ENCODE results near the gene RASD1.

The RASD1 gene

DNA sequence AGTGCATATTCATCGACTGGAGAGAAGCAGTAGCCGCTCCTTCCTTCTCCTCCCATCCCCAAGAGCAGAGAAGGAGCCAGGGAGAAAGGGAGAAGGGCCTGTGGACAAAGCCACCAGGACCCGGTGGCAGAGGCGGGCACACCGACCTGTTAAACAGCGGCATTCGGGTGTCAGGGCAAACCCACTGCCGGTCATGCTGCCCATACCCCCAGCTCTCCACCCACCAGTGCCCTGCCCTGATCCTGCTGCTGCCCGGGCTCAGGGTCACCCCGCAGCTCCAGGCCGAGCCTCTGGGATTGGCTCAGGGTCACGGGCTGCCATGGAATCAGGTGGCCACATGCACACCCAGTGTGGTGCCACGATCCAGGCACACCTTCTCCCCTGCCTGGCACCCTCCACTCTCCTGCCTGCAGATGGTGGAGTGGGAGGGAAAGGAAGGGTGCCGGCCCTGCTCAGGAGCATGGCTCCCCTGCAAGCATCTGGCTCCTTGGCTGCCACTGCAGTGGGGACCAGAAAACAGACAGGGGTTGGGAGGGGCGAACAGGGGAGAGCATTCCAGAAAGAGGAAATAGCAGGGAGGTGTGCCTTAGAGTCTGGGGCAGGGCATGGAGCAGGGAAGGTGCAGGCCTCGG is 18.3 kb upstream of the RASD1 start:
- no peaks in the 10 kb centered on the region for H3K9me3 ChIP-seq (ENCODE audit: control insufficient read depth, insufficient read depth, low read length)
- no peaks in the 10 kb centered on the region for H3K79me2 ChIP-seq (ENCODE audit: control insufficient read depth, low read length)
- H3K36me3 ChIP-seq (ENCODE audit: control insufficient read depth, low read length) = no peaks in the 10 kb centered on the region
- no peak overlapping the region for H3K27ac ChIP-seq (ENCODE audit: low read depth, low read length)
- no peaks in the 10 kb centered on the region for H4K20me1 ChIP-seq (ENCODE audit: control insufficient read depth, insufficient read depth, low read depth, low read length)
- H3K9me2 ChIP-seq (replicated peaks; ENCODE audit: control insufficient read depth, low read length) = no peaks in the 10 kb centered on the region
- no peak overlapping the region for H3K4me3 ChIP-seq (ENCODE audit: low read length)
- TF ChIP-seq, protein P1, sequence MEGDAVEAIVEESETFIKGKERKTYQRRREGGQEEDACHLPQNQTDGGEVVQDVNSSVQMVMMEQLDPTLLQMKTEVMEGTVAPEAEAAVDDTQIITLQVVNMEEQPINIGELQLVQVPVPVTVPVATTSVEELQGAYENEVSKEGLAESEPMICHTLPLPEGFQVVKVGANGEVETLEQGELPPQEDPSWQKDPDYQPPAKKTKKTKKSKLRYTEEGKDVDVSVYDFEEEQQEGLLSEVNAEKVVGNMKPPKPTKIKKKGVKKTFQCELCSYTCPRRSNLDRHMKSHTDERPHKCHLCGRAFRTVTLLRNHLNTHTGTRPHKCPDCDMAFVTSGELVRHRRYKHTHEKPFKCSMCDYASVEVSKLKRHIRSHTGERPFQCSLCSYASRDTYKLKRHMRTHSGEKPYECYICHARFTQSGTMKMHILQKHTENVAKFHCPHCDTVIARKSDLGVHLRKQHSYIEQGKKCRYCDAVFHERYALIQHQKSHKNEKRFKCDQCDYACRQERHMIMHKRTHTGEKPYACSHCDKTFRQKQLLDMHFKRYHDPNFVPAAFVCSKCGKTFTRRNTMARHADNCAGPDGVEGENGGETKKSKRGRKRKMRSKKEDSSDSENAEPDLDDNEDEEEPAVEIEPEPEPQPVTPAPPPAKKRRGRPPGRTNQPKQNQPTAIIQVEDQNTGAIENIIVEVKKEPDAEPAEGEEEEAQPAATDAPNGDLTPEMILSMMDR (IDR thresholded peaks at IDR 0.05; ENCODE audit: low read depth, low read length, poor library complexity, severe bottlenecking) = no peak
- TF ChIP-seq EZH2phosphoT487 (IDR thresholded peaks at IDR 0.05; ENCODE audit: borderline replicate concordance, low read length) = no peak
- H3K4me1 ChIP-seq (ENCODE audit: control insufficient read depth, low read length) = peaks cover 5% of the 10 kb centered on the region; the same call in 1 of the 2 replicates
- H3F3A ChIP-seq (ENCODE audit: control insufficient read depth, insufficient read depth) = no peaks in the 10 kb centered on the region
- H3K4me2 ChIP-seq (ENCODE audit: low read length) = no peak overlapping the region
- H3K27me3 ChIP-seq (ENCODE audit: control insufficient read depth, low read length) = no peaks in the 10 kb centered on the region

DNA sequence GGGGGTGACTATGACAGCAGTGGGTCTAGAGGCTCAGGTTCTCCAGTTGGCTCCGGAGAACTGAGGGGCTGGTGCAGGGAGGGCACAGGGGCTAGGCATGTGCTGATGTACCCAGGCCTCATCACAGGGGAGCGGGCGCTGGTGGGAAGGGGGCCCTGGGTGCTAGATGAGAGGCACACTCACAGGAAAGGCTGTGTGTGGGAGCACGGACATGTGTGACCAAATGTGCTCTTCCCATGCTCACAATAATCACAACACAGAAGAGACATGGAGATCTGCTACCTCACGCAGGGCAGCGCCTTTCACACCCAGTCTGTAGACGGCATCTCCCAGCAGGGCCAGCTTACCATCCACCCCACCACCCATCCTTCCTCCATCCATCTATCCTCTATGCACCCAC is 17.4 kb upstream of the RASD1 start:
- no peaks in the 10 kb centered on the region for H4K20me1 ChIP-seq (ENCODE audit: control insufficient read depth, insufficient read depth, low read depth, low read length)
- H3K36me3 ChIP-seq (ENCODE audit: control insufficient read depth, low read length) = no peaks in the 10 kb centered on the region

DNA sequence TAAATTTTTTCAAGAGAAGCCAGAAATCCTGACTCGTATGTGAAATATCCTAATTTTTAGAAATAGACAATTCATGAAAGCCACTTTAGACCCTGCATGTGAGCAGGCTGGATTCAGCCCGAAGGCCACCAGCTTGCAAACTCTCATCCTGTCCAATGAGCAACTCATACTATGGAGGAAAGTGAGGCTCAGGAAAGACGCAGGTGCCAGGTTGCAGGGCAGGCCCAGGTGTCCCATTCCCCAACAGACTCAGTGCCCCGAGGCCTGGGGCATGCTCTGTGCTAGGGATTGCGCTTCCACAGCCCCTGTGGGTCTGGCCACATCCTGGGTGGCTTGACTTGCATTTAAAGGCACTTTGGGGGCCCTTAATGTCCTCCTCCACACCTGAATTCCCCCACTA is 16.7 kb upstream of the RASD1 start:
- Histone ChIP-seq H3K4me2 (ENCODE audit: low read length) (no peak overlapping the region), H3K4me1 (ENCODE audit: control insufficient read depth, low read length) (peaks cover 5% of the 10 kb centered on the region; the same call in 1 of the 2 replicates), H3K4me3 (ENCODE audit: low read length) (no peak overlapping the region)

More for the DNA sequence above, 17.4 kb upstream of the RASD1 start:
- no peaks in the 10 kb centered on the region for H3K27me3 ChIP-seq (ENCODE audit: control insufficient read depth, low read length)
- no peak overlapping the region for H3K4me3 ChIP-seq (ENCODE audit: low read length)
- no peaks in the 10 kb centered on the region for H3F3A ChIP-seq (ENCODE audit: control insufficient read depth, insufficient read depth)
- TF ChIP-seq EZH2phosphoT487 (IDR thresholded peaks at IDR 0.05; ENCODE audit: borderline replicate concordance, low read length) = no peak
- TF ChIP-seq, protein P1 (IDR thresholded peaks at IDR 0.05; ENCODE audit: low read depth, low read length, poor library complexity, severe bottlenecking) = no peak
- H3K4me1 ChIP-seq (ENCODE audit: control insufficient read depth, low read length) = peaks cover 5% of the 10 kb centered on the region; the same call in 1 of the 2 replicates
- H3K9me2 ChIP-seq (replicated peaks; ENCODE audit: control insufficient read depth, low read length) = no peaks in the 10 kb centered on the region
- no peaks in the 10 kb centered on the region for H3K79me2 ChIP-seq (ENCODE audit: control insufficient read depth, low read length)
- H3K4me2 ChIP-seq (ENCODE audit: low read length) = no peak overlapping the region
- no peaks in the 10 kb centered on the region for H3K9me3 ChIP-seq (ENCODE audit: control insufficient read depth, insufficient read depth, low read length)
- H3K27ac ChIP-seq (ENCODE audit: low read depth, low read length) = no peak overlapping the region

More for the DNA sequence above, 16.7 kb upstream of the RASD1 start:
- no peaks in the 10 kb centered on the region for H3K79me2 ChIP-seq (ENCODE audit: control insufficient read depth, low read length)
- H3K27me3 ChIP-seq (ENCODE audit: control insufficient read depth, low read length) = no peaks in the 10 kb centered on the region
- H3K36me3 ChIP-seq (ENCODE audit: control insufficient read depth, low read length) = no peaks in the 10 kb centered on the region
- H3F3A ChIP-seq (ENCODE audit: control insufficient read depth, insufficient read depth) = no peaks in the 10 kb centered on the region
- TF ChIP-seq, protein P1 (IDR thresholded peaks at IDR 0.05; ENCODE audit: low read depth, low read length, poor library complexity, severe bottlenecking) = no peak
- no peak for TF ChIP-seq EZH2phosphoT487 (IDR thresholded peaks at IDR 0.05; ENCODE audit: borderline replicate concordance, low read length)
- no peak overlapping the region for H3K27ac ChIP-seq (ENCODE audit: low read depth, low read length)
- no peaks in the 10 kb centered on the region for H4K20me1 ChIP-seq (ENCODE audit: control insufficient read depth, insufficient read depth, low read depth, low read length)
- no peaks in the 10 kb centered on the region for H3K9me2 ChIP-seq (replicated peaks; ENCODE audit: control insufficient read depth, low read length)
- H3K9me3 ChIP-seq (ENCODE audit: control insufficient read depth, insufficient read depth, low read length) = no peaks in the 10 kb centered on the region
